Eye (tissue), 1 donor: Measurements from ENCODE around the gene ROCK2.

Experiments used
- DNase-seq: peaks from one replicate; pipeline ENCODE4 v3.0.0-alpha.2; 2015

Gene ROCK2

GRCh38 chr2:11366326-11366741 is 21.9 kb upstream of the ROCK2 start:
- DNase-seq, result no peak

DNA sequence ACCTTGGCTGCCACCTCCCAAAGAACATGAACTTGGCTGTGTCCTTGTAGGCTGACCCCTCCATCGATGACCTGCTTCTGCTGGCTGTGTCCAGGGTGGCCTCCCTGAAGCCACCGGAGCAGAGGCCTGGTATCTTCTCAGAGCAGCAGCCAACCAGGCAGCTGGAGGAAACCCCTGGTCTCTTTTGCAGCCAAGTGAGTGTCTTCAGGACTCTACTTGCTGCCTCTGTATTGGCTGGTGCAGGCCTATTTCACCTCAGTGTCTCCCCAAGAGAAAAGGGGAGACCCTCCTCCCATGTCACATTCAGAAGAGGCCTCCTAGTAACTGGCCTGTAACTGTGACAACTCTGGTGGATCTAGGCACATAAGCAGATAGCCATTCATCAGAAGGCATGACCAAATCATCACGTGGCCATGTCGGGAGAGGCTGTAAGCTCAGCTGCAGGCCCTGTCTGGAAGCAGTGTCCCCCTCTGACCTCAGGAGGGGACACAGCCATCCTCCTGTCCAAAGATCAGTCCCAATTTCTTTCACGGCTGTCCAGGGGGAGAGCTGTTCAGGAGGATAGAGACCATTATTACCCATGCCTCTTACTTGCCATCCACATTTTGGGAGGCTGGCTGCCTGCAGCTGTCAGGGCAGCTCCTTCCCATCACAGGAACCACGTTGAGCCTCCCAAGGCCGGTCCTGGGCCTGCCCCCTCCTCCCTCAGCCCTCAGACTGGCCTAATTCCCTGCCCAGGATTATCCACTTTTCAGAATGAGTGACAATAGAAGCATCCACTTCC is 20.9 kb upstream of the ROCK2 start:
- DNase-seq, result peak; percentile 57

GRCh38 chr2:11364565-11364887 is 20.1 kb upstream of the ROCK2 start:
- no peak for DNase-seq

GRCh38 chr2:11363868-11364564 is 19.6 kb upstream of the ROCK2 start:
- no peak for DNase-seq

DNA sequence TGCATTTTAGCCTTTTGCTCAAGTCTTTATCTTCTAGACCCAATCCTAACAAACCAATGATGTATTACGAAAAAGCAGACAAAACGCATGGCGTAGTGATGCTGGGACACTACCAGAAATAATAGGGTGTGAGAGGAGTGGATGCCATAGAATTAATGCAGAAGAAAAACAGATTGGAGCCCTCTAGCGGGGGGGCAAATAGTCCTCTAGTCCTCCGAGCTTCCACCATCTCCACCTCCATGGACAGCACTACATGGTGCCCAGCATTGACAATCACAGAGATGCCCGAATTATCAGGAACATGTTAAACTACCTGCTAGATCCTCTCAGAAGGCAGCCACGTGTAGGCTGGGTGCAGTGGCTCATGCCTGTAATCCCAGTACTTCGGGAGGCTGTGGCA is 15.4 kb upstream of the ROCK2 start:
- no peak for DNase-seq

DNA sequence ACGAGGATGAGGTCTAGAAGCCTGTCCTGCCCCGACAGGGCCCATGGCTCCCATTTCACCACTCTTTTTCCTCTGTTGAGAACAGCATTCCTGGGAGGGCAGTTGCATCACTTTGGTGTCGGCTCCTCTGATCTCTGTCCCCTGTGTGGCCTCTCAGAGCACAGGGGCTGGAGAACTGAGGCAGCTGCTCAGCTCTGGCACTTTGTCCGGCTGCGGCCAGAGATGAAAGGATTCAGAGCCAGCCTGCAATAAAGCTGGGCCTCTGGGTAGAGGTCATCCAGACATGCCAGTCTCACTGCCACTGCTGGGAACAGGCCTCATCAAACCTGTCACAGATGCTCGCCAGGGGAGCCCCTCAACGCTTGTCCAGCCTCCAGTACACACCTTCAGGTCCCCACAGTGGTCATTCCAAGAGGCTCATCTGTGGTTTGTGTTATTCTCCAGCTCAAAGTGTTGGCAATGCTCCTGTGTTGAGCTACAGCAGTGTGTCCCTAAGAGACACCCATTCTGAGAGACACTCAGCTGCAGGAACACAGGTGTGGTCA is 13.1 kb upstream of the ROCK2 start:
- no peak for DNase-seq

GRCh38 chr2:11356764-11357163 is 12.3 kb upstream of the ROCK2 start:
- DNase-seq, result no peak

GRCh38 chr2:11355194-11356053 is 11.0 kb upstream of the ROCK2 start:
- no peak for DNase-seq

- DNase-seq, result no peak
These were observed 10.1 kb upstream of the ROCK2 start for GRCh38 chr2:11354363-11355154.

DNA sequence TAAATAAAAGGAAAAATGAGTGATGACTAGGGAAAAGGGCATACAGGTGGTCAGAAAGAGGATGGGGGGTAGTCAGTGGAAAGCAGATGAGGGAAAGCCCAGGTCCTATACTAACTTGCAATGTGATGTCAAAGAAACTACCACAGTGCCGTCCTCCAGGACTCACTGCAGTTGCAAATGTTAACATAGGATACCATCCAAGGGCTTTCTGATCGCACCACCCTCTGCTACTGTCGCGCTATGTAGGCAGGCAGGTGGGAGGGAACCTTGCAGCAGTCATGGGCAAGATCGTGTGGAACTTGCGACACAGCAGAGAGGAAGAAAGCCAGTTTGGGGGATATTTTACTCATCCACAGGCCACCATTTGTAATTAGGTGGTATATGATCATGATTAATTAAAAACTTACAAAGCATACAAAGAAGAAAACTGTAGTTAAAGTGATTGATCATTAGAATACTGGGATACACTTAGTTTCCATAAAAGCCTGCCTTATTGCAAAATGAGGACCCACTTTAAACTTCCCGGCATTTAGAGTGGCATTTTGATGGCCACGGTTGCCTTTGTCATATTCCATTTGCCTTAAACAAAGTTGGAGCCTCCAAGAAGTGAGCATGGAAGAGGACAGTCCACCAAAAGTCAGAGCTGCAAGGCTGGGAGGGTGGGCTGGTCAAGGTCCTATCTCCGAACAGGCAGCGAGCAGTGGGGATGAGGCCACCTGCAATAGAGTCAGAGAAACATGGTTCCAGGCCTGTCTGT is 8.5 kb upstream of the ROCK2 start:
- no peak for DNase-seq

DNA sequence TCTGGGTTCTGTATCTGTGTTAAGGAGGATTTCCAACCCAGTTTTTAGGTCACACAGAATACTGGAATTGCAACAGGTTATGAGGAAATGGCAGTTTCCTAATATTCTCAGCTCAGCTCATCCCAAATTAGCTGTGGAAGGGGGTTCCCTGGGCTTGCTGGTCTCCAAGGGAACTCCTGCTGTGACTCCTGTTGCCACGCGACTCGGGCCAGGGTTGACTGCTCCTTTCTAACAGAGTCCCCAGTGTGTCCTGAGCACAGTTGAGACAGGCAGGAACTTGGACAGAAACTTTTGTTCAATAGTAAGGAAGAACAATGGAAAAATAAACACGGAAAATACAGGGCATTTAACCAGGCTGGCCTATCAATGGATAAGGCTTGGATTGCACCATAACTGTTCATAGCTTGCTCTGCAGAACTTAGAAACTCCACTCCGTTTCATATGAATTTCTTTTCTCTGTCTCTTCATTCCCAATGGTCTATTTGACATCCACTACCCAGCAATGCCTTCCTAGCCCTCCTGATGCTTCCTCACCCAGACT is 3.8 kb upstream of the ROCK2 start:
- peak; percentile 66 for DNase-seq

GRCh38 chr2:11347403-11347959 is 3.0 kb upstream of the ROCK2 start:
- DNase-seq, result no peak

- peak; percentile 57 for DNase-seq
These were observed 1.6 kb upstream of the ROCK2 start for GRCh38 chr2:11346023-11346482.

GRCh38 chr2:11344956-11345677 is 681 bp upstream of the ROCK2 start:
- DNase-seq, result peak; percentile 88

DNA sequence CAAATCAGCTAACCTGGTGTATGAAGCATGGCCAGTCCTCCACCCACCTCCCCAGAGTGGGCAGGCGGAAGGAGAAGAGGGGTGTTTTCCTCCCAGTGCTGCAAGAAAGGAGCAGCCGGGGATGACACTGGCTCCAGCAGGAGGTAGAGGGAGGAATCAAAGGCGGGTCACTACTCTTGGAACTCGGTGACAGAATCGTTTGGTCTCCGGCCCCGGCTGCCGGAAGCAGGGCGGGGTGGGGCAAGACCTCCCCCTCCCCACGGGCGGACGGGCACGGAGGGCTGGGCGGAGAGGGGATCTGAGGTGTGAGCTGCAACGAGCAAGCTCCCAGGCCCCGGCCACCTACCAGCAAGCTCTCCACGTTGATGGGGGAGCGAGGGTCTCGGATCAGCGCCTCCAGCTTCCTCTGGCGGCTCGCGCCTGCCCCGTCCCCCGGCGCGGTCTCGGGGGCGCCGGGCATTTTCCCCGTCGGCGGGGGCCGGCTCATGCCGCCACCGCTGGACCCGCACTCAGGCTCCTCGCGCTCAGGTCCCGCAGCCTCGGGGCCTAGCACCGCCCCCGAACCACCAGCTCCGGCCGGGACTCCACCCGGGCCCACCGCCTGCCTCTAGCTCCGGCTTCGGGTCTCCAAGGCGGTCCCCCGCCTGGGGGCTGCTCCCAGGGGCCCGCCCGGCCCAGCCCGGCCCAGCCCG is 640 bp downstream of the ROCK2 start:
- peak; percentile 86 for DNase-seq

- DNase-seq, result no peak
These were observed 1.1 kb downstream of the ROCK2 start for GRCh38 chr2:11343368-11343649.

DNA sequence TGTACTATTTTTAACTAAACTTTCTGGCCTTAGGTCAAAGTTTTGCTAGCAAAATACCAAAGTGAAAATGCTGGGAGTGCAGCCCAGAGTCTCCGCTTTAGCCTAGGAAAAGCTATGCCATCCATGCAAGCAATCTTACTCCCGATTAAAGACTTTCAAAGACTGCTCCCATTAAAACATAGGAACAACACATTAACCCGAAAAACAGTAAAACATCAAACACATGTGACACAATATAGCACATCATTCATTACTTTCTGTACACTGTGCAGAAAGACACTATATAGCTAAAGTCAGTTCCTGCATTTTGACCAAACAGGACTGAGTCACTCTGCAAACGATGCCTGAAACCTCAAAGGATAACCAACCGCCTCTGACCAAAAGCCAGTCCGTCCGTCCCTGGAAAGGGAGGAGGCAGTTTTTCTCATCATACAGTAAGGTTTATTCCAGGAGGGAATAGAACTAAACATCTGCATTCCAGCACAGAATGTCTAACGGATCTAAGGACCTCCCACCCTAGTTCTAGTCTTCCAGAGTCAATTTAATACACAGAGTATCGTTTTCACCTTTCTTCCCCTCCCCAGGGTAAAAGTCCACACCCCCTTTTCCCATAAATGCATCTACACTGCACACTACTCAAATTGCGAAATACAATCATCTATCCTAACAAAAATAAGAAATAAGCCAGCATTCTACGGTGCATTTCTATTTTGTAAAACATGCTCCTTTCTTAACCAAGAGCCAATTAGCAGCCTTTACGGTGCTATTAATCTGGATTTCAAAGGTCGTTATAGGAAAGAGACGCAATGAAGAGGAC is 1.7 kb downstream of the ROCK2 start:
- peak; percentile 60 for DNase-seq

DNA sequence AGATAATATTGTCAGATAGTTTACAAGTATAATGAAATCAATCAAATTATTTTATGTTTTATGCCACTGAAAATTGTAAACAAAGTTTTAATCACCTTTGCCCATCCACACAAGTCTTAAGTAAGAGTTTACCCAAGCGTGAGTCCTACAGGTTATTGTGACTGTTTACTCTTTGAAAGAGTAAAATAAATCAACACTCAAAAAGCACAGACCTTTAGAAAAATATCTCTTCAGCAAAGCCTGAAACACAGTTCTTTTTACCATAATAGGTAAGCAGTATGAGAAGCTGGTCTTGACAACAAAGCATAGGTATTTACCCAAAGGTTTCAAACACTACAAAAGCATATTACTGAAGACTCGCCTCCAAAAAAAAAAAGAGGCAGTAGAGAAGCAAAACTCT is 3.7 kb downstream of the ROCK2 start:
- DNase-seq, result no peak

DNA sequence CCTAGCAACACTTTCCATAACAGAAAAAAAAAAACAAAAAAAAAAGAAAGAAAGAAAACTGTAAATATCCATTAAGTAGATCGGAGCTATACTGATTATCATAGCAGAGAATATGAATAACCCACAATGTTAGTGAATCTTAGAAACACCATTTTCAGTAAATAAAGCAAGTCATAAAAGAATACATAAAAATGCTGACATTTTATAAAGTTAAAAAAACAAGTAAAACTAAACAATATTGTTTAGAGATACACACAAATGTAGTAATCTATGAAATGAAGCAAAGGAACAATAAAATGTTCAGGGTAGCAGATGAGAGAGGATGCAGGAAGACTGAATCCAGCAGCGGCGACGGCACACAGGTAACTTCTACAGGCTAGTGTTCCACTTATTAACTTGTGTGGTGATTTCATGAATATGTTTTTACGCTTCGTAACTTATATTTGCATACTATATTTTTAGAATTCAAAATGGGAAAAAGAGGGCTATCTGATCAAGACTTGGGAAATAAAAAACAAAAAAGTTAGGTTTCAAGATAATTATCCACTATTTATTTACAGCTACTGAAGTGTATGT is 4.8 kb downstream of the ROCK2 start:
- no peak for DNase-seq
